ENCODE measurements around the gene SMARCB1. TPM values are rescaled to one million over a fixed set of nuclear protein-coding genes. Genes with fewer than 3 reads are reported as not detected.
A peak's percentile ranks its signal among the peaks of the same experiment; 100 is the strongest.

SMARCB1 gene
- total and polyA plus RNA-seq, 2 experiments from 2014 or later: 147 to 175 TPM

- Histone ChIP-seq H3K27ac (peak within 1 kb of the TSS; percentile 84), H3K9me3 (ENCODE audit: low read depth) (no peaks in the 10 kb centered on the region), H3K4me3 (peak within 1 kb of the TSS; percentile 71), H3K36me3 (no peaks in the 10 kb centered on the region), H3K4me1 (ENCODE audit: low read depth) (peaks cover 27% of the 10 kb centered on the region), H3K27me3 (no peaks in the 10 kb centered on the region)
- peak; percentile 83 to 92 for DNase-seq (ENCODE audit: low read depth in 1 of 2, low spot score in 1 of 2)
- TF ChIP-seq CTCF (IDR thresholded peaks at IDR 0.05; ENCODE audit: low read depth, low read length): peak; percentile 77
Observed at GRCh38 chr22:23767673-23768548, 18.9 kb upstream of the SMARCB1 start, which contains the start of gene CHCHD10. Gene CHCHD10, minus strand, starts transcription at chr22:23767972. Its CDS starts 98 bp downstream, at chr22:23767874.

DNA sequence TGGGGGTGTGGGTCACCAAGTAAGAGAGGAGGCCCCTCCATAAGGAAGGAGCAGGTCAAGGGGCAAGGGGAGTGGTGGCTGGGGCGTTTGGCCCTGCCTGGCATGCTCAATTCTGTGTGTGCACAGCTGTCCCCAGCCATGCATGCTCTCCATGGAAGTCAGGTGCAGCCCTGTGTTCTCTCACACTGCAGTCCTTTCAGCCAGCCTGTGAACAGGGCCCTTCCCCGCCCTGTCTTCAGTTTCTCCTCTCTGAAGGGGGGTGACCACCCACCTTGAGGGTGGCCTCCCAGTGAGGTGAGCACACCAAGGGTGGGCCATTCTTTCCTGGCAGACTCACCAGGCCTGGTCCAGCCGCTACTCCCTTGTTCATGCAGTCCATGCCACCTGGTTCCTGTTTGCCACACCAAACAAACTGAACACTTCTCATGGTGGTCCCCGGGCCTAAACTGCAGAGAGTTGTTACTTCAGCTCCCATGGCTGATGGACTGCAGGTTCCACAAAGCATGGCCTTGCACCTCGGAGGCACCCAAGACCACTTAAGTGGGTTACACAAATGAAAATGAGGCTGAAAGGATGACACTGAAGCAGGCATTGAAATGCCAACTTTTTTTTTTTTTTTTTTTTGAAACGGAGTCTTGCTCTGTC lies 17.3 kb upstream of the SMARCB1 start:
- no peaks in the 10 kb centered on the region for H3K27me3 ChIP-seq
- H3K36me3 ChIP-seq: no peaks in the 10 kb centered on the region
- no peaks in the 10 kb centered on the region for H3K9me3 ChIP-seq (ENCODE audit: low read depth)
- H3K27ac ChIP-seq: no peak overlapping the region
- no peak for TF ChIP-seq CTCF (IDR thresholded peaks at IDR 0.05; ENCODE audit: low read depth, low read length)
- no peak for DNase-seq (ENCODE audit: low read depth in 1 of 2, low spot score in 1 of 2)
- H3K4me1 ChIP-seq (ENCODE audit: low read depth): peaks cover 25% of the 10 kb centered on the region
- H3K4me3 ChIP-seq: no peak overlapping the region

DNA sequence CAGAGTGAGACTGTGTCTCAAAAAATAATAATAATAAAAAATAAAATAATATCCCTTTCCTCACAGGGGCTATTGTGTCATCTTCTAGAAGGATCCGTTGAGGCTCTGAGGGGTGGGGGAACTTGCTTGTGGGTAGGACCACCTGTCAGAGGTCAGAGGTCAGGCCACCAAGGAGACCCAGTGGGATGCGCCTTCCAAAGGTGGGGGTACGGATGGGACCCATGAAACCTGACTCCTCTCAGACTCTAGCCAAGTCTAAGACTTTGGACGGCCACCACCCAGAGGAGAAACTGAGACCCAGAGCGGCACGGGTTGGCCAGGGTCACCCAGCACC lies 14.5 kb upstream of the SMARCB1 start:
- DNase-seq (ENCODE audit: low read depth in 1 of 2, low spot score in 1 of 2): no peak
- peaks cover 18% of the 10 kb centered on the region for H3K4me1 ChIP-seq (ENCODE audit: low read depth)
- TF ChIP-seq CTCF (IDR thresholded peaks at IDR 0.05; ENCODE audit: low read depth, low read length): no peak
- no peak overlapping the region for H3K27ac ChIP-seq
- H3K4me3 ChIP-seq: peak overlapping the region; percentile 42
- no peaks in the 10 kb centered on the region for H3K27me3 ChIP-seq
- no peaks in the 10 kb centered on the region for H3K9me3 ChIP-seq (ENCODE audit: low read depth)
- H3K36me3 ChIP-seq: no peaks in the 10 kb centered on the region

- Histone ChIP-seq H3K4me1 (ENCODE audit: low read depth) (peaks cover 18% of the 10 kb centered on the region), H3K27ac (no peak within 1 kb of the TSS)
Observed at GRCh38 chr22:23772649-23773473, 13.9 kb upstream of the SMARCB1 start, which contains the start of gene MMP11. Gene MMP11, plus strand, starts transcription at chr22:23772849. Its CDS starts 22 bp downstream, at chr22:23772871.

More at GRCh38 chr22:23772649-23773473, 13.9 kb upstream of the SMARCB1 start, which contains the start of gene MMP11:
- no peaks in the 10 kb centered on the region for H3K9me3 ChIP-seq (ENCODE audit: low read depth)
- H3K27me3 ChIP-seq: no peaks in the 10 kb centered on the region
- peak within 1 kb of the TSS; percentile 42 for H3K4me3 ChIP-seq
- TF ChIP-seq CTCF (IDR thresholded peaks at IDR 0.05; ENCODE audit: low read depth, low read length): no peak
- no peaks in the 10 kb centered on the region for H3K36me3 ChIP-seq
- DNase-seq (ENCODE audit: low read depth in 1 of 2, low spot score in 1 of 2): peak; percentile 49 to 71
